ENCODE measurements around the gene ZNF532. TPM values are rescaled to one million over a fixed set of nuclear protein-coding genes. Genes with fewer than 3 reads are reported as not detected.

ZNF532 gene
- total RNA-seq, 1 donor from 2014 or later = 137 TPM

GRCh38 chr18:58977223-58977622, 112.5 kb downstream of the ZNF532 start:
- Mint-ChIP-seq H3K9me3 (no peaks in the 10 kb centered on the region), H3K27ac (peak overlapping the region; percentile 72), H3K4me3 (no peak overlapping the region), H3K27me3 (ENCODE audit: insufficient read depth, low read depth) (no peaks in the 10 kb centered on the region), H3K4me1 (peaks cover 15% of the 10 kb centered on the region), H3K36me3 (peaks cover 40% of the 10 kb centered on the region)
- DNase-seq (ENCODE audit: low spot score) = no peak
- no peaks in the 10 kb centered on the region for H3K36me3 ChIP-seq
- H3K27ac ChIP-seq = no peak overlapping the region
- no peaks in the 10 kb centered on the region for H3K27me3 ChIP-seq
- TF ChIP-seq CTCF (IDR thresholded peaks at IDR 0.05) = no peak
- H3K4me3 ChIP-seq = no peak overlapping the region
- H3K4me1 ChIP-seq = no peaks in the 10 kb centered on the region
- H3K9me3 ChIP-seq (ENCODE audit: low read depth) = no peaks in the 10 kb centered on the region
- no peak overlapping the region for H3K9ac ChIP-seq
- no peaks in the 10 kb centered on the region for H3F3A ChIP-seq (ENCODE audit: low read depth)
- peaks cover 4% of the 10 kb centered on the region for H4K20me1 ChIP-seq (ENCODE audit: low read depth)
- peaks cover 23% of the 10 kb centered on the region for H3K79me2 ChIP-seq (ENCODE audit: low read depth)
- no peak overlapping the region for H3K4me2 ChIP-seq
- no peak overlapping the region for H2AFZ ChIP-seq (replicated peaks)

- no peaks in the 10 kb centered on the region for H3K27me3 Mint-ChIP-seq (ENCODE audit: insufficient read depth, low read depth)
- Histone ChIP-seq H3F3A (ENCODE audit: low read depth) (no peaks in the 10 kb centered on the region), H3K27me3 (no peaks in the 10 kb centered on the region), H3K9me3 (ENCODE audit: low read depth) (no peaks in the 10 kb centered on the region), H4K20me1 (ENCODE audit: low read depth) (peaks cover 4% of the 10 kb centered on the region), H3K27ac (no peak overlapping the region), H3K9ac (no peak overlapping the region), H3K4me1 (no peaks in the 10 kb centered on the region), H3K4me2 (no peak overlapping the region), H3K79me2 (ENCODE audit: low read depth) (peaks cover 19% of the 10 kb centered on the region), H3K4me3 (no peak overlapping the region), H2AFZ (replicated peaks) (no peak overlapping the region), H3K36me3 (no peaks in the 10 kb centered on the region)
- TF ChIP-seq EZH2phosphoT487 (IDR thresholded peaks at IDR 0.05) = no peak
- TF ChIP-seq EZH2 (IDR thresholded peaks at IDR 0.05) = no peak
- TF ChIP-seq CTCF (IDR thresholded peaks at IDR 0.05) = no peak
- no peak overlapping the region for H3K4me3 Mint-ChIP-seq
- no peaks in the 10 kb centered on the region for H3K9me3 Mint-ChIP-seq
- peaks cover 37% of the 10 kb centered on the region for H3K36me3 Mint-ChIP-seq
- DNase-seq (ENCODE audit: low spot score) = no peak
- peaks cover 15% of the 10 kb centered on the region for H3K4me1 Mint-ChIP-seq
- no peak overlapping the region for H3K27ac Mint-ChIP-seq
These were observed 113.1 kb downstream of the ZNF532 start for GRCh38 chr18:58977801-58978200.

GRCh38 chr18:58978916-58979315, 114.2 kb downstream of the ZNF532 start:
- H3K4me3 ChIP-seq = no peak overlapping the region
- Mint-ChIP-seq H3K36me3 (peaks cover 45% of the 10 kb centered on the region), H3K27ac (no peak overlapping the region), H3K27me3 (ENCODE audit: insufficient read depth, low read depth) (no peaks in the 10 kb centered on the region), H3K9me3 (no peaks in the 10 kb centered on the region), H3K4me3 (no peak overlapping the region), H3K4me1 (peaks cover 12% of the 10 kb centered on the region)
- no peaks in the 10 kb centered on the region for H3K9me3 ChIP-seq (ENCODE audit: low read depth)
- peaks cover 4% of the 10 kb centered on the region for H4K20me1 ChIP-seq (ENCODE audit: low read depth)
- no peaks in the 10 kb centered on the region for H3F3A ChIP-seq (ENCODE audit: low read depth)
- no peak overlapping the region for H3K4me2 ChIP-seq
- H3K27me3 ChIP-seq = no peaks in the 10 kb centered on the region
- peaks cover 11% of the 10 kb centered on the region for H3K79me2 ChIP-seq (ENCODE audit: low read depth)
- H2AFZ ChIP-seq (replicated peaks) = no peak overlapping the region
- no peaks in the 10 kb centered on the region for H3K4me1 ChIP-seq
- no peak for DNase-seq (ENCODE audit: low spot score)
- H3K9ac ChIP-seq = no peak overlapping the region
- no peak overlapping the region for H3K27ac ChIP-seq
- H3K36me3 ChIP-seq = no peaks in the 10 kb centered on the region
- TF ChIP-seq CTCF (IDR thresholded peaks at IDR 0.05) (no peak), EZH2 (IDR thresholded peaks at IDR 0.05) (no peak), EZH2phosphoT487 (IDR thresholded peaks at IDR 0.05) (no peak)
